ENCODE measurements around the gene RAPGEF5.

RAPGEF5 gene

DNA sequence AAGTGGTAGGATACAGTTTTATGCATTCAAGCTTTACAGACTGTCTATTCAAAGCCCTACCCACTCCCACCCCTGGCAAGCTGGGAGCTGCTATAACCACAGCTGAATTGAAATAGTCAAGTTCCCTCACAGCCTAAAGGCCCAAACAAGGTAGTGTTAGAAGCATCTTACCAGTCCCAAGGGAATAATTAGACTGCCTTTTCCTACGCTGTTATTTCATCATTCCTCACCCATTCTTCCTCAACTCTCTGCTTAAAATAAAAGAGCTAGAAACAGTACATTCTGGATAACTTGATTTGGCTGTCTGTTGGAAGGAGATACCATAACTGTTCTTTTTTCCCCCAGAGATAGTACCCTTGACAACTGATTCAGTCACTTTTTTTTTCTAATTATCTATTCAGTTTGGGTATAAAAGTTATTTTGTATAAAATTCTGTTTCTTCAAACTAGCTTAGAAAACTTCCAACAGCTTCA is 54.0 kb downstream of the RAPGEF5 start:
- no peak for DNase-seq (ENCODE audit: low read depth)

DNA sequence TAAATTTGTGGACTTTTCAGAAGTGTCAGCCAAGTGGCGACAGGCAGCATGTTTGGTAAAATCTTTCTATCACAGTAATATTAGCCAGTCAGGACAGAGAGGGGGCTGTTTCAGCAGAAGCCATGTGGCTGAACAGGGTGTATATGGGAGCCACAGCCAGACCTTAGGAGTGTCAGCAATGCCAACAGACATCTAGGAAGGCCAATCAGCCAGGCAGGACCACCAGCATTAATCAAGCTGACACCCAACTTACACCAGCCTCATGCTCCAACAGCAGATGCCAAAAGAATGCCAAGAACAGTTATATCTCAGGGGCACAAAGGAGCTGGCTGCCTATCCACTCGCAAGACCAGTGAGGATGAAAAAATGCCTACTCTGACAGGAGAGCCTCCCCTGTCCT is 54.8 kb downstream of the RAPGEF5 start:
- no peak for DNase-seq (ENCODE audit: low read depth)

DNA sequence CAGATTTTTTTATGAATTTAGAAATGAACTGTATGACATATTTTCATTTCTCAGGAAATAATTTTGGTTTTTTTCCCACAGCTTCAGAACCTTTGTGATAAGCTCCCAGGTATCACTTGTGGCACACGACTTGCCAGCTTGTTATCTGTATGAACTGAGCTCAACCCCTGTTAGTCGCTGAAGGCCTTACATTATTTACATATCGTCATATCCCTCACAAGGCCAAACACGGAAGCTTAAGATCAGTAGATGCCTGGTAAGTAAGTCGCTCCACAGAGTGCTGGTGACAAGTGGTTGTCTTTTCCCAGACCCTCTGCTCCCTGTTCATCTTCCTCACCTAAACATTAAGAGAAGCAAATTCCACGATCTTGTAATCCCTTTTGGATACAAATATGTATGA is 55.2 kb downstream of the RAPGEF5 start:
- DNase-seq (ENCODE audit: low read depth): no peak

DNA sequence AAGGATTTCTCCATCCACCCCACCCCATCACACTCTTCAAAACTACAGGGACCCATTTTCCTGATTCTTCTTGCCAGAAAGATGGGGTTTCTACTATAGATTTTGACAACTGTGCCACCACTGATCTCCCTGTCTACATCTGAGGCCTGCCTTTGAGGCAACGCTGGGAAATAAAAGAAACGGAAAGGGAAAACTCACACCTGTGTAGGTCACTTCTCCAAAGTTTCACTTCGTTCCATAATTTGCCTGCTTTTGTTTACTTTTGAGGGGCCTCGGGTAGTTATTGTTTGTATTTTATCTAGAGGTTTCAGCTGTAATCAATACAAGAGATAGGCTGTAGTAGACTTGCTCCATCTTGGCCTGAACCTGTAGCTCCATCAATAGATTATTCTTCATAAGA is 56.1 kb downstream of the RAPGEF5 start:
- DNase-seq (ENCODE audit: low read depth): no peak

DNA sequence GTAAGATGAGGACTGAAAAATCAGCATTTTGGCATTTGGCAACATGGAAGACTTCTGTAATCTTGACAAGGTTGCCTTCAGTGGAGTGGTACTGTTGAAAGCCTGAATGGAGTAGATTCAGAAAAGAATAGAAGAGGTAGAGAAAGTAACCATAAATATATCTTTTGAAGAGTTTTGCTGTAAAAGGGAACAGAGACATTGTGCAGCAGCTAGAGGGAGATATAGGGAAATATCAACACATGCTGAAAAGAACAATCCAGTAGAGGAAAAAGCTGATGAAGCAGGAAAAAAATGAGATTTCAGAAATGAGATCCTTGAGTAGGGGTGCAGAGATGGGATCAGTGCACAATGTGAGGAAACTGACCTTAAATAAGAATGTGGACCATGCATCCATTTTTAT is 60.0 kb downstream of the RAPGEF5 start:
- no peak for DNase-seq (ENCODE audit: low read depth)

DNA sequence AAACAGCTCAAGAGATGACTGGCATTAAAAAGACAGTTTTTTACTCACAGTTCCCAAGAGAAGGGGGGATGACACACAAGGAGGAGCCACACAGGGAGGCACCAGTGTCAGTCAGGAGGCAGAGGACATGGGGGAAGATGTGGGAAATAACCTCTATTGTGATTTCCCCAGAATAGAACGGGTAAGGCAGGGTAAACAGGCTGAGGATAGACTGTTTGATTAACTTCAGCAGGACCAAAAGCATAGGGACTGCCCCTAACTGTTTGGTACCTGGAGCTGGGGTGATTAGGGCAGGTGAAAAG is 60.7 kb downstream of the RAPGEF5 start:
- DNase-seq (ENCODE audit: low read depth): no peak

DNA sequence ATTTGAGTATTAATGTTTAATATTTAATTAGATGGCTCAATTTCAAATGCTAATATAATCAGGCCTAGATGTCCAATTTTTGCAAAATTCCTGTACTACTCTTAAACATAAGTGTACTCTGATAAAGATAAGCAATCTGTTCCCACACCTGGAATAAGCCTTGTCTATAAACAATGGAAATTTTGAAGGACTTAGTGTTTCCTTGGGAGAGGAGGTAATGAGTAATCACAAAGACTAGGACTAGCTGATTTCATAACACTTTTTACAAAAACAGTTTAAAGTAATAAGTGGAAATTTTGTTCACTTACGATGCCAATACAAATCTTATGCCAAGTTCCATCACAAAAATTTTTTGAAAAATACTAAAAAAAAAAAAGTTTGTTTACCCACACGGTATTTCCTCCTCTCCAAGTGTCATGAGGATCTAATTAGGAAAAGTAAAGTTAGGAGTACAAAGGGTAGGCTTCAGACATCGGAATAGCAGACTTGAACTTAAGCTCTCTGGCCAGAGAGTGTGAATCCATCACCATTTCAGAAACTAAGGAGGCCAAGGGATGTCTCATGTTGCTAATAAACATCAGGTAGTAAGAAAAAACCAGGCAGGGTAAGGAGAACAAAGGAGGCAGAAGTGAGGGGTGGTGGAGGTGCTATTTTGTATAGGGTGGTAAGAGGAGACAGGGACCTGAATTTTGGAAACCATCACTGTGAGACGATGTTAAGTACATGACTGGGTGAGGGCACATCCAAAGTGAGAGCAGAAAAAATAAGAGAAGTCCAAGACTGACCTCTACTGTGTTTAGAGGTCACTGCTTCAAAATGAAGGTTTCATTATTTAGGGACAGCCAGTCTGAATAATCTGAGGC is 61.3 kb downstream of the RAPGEF5 start:
- DNase-seq (ENCODE audit: low read depth): no peak

DNA sequence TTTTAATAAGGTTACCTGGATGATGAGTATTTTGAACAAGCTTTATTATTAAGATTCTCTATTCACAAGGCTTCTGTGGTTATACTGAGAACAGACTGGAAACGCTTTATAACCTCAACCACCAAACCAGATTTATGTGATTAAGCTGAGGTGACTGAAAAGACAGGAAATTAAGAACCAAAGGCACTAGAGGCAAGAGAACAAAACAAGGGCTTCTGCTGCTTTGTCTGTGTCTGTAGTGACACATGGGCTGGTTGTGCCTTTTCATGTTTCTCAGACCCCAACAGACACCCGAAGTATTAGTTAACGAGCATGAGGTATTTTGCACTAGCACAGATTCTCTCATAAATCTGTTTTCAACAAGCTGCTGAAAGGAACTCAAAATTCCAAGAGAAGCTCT is 64.4 kb downstream of the RAPGEF5 start:
- no peak for DNase-seq (ENCODE audit: low read depth)

DNA sequence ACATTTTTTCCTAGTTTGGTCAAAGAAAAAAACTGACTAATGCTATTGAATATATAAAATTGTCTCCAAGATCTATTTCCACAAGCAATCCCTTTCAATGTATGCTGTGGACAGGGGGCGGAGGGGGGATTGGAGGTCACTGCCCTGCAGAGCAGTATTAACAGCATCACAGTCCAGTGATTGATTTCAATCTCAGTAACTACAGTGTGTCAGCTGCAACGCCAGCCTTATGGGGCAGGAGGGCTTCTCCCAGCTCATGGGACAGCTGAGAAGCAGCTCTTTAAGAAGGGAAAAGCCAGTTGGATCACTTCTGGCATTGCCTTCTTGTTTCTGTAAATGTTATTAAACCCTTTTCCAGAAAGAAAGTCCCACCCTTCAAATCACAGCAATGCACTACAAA is 65.0 kb downstream of the RAPGEF5 start:
- DNase-seq (ENCODE audit: low read depth): no peak

DNA sequence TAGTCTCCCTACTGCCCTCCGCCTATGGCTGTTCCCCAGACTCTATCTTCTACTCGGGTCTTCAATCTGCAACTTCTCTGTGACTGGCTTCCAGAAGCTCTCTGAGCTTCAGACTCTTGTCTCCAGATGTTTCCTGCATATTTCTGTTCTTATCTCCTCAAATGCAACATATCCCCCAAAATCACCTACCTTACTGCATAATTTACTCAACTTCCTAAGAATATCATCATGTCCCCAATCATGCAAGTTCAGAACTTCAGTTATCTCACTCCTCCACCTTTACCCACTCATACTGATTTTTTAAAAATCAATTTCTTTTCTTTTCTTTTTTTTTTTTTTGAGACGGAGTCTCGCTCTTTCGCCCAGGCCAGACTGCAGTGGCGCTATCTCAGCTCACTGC is 68.8 kb downstream of the RAPGEF5 start:
- DNase-seq (ENCODE audit: low read depth): no peak

DNA sequence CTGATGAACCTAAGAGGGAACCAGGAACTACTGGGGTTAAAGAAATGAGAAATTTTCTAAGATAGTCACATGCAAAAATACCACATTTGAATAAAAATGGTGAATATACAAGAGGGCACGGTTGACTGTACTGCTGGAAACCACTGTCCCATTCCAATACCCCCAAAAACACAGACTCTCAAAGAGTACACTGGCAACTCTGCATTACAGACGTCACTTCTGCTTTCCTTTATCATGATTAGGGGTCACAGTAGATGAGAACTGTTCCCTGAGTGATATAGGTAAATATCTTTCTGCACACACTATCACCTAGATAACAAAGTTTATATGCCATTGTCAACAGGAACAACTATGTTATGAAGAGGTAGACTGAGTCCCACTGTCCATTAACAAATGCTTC is 69.5 kb downstream of the RAPGEF5 start:
- no peak for DNase-seq (ENCODE audit: low read depth)

DNA sequence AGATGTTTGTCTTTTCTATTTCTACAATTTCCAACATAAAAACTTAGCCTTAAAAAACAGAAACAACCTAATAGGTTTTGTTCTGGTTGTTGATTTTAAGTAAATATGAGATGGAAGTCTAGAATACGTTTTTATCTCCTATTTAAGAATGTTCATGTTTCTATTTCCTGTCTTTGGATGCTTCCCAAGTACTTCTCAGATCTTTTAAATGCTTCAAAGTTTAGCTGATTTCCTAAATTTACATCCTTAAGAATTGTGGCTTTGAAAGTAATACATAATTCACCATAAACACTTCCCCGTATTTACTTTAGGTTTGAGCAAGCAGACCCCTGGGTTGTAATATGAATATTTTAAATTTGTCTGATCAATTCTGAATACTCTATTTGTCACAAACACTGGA is 70.5 kb downstream of the RAPGEF5 start:
- no peak for DNase-seq (ENCODE audit: low read depth)

DNA sequence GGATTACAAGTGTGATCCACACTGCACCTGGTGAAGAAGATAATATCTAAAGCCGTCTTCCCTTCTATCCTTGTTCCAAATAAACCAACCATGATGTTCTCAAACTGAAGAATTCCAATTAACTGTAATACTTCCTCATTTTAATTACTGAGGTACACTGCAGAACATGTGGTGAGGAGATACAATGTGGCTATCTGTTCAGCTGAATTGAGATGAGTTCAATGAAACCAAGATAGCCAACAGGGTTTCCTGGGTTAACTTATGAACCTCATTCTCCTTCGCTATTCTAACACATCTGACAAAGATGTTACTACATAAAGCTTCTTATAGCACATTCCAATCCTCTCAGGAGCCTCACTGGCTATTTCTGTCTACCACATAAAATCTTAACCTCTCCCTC is 75.5 kb downstream of the RAPGEF5 start:
- no peak for DNase-seq (ENCODE audit: low read depth)

DNA sequence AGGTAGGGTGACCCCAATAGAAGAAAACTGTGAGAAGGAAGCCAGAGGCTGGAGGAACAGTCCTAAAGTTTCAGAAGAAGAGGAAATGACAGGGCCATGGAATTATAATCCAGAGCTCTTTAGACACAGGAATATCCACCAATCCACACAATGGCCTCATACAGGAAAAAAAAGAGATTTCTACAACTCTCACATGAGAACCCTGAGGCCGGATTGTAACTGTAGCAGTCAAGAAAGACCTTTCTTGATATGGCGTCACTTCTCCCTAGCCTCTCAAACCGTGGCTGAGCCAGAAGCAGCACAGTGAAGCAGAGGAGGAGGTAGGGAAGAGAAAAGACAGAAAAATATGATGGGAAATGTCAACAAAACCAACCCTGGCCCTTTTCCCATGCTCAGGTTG is 76.9 kb downstream of the RAPGEF5 start:
- DNase-seq (ENCODE audit: low read depth): no peak

DNA sequence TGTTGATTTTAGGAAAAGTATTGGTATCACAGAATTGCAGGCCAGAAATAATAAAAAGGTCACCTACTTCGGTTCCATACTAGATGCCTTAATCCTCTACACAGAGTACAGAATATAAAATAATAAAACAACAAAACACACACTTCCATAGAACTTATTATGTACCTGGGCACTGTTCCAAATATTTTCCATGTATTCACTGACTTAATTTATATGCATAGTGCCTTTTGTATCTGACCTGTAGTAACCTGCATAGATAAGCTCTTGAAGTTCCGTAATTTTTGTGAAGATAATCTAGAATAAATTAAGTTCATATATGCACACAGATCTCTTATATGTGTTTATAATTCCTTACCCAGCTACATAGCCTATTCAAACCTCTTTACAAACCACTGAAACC is 78.3 kb downstream of the RAPGEF5 start:
- no peak for DNase-seq (ENCODE audit: low read depth)

DNA sequence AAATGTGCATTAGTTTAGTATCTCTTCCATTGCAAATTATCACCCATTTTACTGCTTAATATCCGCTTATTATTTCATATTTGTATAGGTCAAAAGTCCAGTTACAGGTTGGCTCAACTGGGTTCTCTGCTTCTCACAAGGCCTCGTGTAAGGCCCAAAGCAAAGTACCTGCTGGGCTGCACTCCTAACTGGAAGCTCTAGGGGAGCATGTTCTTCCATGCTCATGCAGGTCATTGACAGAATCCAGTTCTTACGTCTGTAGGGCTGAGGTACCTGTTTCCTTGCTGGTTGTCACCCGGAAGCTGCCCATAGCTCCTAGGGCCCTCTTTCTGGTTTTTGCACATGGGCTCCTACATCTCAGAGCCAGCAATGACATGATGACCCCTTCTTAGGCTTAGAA is 79.6 kb downstream of the RAPGEF5 start:
- DNase-seq (ENCODE audit: low read depth): no peak

DNA sequence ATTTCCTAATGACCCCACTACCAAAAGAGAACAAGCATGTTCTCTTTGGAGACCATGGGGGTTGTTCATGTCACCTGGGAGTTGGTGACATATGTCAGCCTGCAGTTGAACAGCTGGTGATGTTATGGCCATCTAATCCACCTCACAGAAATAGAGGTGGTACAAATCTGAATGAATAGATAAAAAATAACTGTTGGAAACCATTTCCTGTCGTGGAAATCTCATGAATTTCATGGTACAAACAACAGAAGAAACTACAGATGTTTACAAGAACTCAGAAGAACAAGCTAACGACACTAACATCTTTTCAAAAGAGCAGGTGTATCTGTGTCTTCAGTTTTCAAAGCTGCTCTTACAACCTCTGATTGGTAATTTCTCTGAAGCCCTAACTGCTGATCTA is 81.3 kb downstream of the RAPGEF5 start:
- no peak for DNase-seq (ENCODE audit: low read depth)

DNA sequence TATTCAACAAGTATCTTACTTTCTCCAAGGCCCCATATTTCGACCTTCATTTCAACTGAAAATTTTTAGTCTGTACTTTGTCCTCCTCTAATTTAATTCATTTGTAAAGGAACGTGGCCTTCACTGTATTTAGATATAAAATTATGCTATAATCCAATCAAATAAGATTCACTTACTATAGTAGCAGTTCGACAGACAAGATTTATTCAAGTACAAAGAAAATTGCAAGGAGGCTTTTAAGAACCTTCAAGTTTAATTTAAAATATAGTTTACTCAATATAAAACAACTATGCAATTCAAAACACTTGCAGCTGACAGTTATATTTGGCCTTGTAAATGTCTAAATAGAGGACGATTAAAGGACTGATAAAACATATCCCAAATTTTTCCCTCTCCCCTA is 85.6 kb downstream of the RAPGEF5 start:
- no peak for DNase-seq (ENCODE audit: low read depth)

DNA sequence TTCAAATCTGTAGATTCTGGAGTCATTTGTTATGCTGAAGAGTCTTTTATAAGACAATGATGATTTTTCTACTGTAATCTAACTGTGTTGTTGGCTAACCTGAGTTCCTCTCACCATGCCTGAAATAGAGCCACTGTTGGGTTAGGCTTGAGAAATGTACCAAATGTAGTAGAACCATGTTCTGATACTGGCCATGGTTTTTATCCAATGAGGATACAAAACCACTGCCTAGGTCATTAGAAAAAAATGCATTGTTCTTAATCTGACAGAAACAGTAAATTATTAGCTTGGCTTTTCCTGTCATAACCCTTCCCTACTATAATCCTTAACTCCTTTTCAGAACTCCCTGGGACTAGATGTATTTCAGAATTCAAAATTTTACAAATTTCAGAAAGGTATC is 86.6 kb downstream of the RAPGEF5 start:
- DNase-seq (ENCODE audit: low read depth): no peak

DNA sequence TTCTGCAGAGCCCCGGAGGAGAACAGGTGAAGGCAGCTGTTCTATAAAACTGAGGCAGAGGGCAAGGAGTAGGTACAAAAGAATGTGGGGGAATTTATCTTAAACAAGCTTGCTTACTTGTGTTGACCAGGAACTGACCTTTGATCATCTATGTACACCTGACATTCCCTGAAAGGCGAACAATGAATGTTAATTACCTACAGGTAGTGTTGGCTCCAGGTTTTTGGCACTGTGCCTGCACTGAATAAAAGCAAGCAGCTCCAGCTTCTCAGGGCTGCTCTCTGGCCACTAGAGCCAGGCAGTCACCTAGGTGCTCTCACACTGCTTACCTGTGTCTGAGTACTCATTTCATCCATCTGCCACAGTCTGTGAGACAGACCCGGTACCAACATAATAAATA is 87.0 kb downstream of the RAPGEF5 start:
- no peak for DNase-seq (ENCODE audit: low read depth)

DNA sequence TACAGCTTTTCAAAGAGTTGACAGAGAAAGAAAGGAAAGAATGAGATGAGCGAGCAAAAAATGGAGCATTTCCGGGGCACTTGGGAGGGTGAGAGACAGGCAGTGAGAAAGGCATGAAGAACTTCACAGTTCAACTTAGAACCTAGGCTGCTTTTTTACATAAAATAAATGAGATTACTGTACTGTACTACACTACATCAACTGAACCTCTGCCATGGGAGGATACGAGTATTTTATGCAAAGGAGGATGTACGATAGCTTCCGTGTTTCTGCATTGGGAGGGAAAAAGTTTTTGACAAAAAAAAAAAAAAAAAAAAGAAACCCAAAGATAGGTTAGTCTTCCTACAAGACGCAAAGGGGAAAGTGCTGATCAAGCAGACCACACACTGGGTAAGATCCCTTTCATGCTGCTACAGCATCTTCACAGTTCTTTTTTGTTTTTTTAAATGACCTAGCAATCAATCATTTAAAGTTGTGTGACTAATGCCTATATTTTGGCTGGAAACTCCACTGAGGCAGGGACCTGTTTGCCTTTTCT is 88.0 kb downstream of the RAPGEF5 start:
- no peak for DNase-seq (ENCODE audit: low read depth)

DNA sequence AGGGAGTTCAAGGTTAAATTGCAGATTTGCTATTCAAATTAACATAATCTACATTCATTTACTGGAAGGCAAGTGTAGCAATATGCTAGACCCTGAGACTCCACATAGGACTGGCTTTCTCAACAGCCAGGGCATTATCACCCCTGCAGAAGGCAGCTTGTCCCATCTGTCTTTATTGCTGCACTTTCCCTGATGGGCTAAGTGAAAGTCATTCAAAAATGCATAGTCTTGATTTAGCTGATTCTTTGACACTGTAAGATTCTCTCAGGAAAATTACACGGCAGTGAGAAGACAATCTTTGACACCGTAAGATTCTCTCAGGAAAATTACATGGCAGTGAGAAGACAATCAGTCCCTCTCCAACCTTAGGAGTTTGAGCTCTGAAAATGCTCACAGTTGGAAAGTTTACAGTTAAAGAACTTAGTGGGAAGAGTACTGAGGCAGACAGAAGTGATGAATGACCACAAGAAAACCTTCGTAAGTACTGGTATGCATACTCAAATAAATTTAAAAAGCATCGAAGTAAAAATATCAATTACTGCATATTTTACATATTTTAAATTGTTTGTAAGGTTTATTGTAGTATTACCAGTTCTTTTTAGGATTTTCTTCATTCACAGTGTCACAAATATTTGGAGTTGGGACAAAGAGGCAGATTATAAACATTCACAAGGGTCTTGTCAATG is 88.9 kb downstream of the RAPGEF5 start:
- DNase-seq (ENCODE audit: low read depth): no peak

DNA sequence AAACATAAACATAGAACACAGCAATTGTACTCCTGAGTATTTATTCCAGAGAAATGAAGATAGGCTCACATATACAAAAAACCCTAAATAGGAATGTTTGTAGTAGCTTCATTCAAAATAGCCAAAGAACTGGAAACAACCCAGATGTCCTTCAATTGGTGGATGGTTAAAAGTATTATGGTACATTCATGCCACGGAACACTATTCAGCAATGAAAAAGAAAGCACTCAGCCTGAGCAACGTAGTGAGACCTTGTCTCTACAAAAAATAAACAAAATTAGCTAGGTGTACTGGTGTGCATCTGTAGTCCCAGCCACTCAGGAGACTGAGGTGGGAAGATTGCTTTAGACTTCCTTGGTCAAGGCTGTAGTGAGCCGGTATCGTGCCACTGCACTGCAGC is 94.4 kb downstream of the RAPGEF5 start:
- no peak for DNase-seq (ENCODE audit: low read depth)

All from activated T-cell treated with anti-CD3 and anti-CD28 coated beads for 48 hours (primary cell).